Hindlimb muscle (tissue), 1 donor: Measurements from ENCODE around the gene UGT2A1. TPM values are rescaled to one million over a fixed set of nuclear protein-coding genes. Genes with fewer than 3 reads are reported as not detected.
"Not testable (repeated sequence)": the region's sequence is repeated elsewhere in the genome, so short reads cannot be mapped to it uniquely, and the experiment has no call there.

Experiments
- DNase-seq: peaks from one replicate; pipeline ENCODE4 v3.0.0-alpha.2; 2013
- polyA plus RNA-seq: library from polyadenylated mRNA; unstranded; fragments of 120-200 nt; gene quantifications from one replicate; pipeline ENCODE4 v1.2.1, GENCODE V29; 2013; ENCODE audit not compliant: insufficient read length

The UGT2A1 gene
- not detected for polyA plus RNA-seq

GRCh38 chr4:69653147-69653546, at the start of gene UGT2A1:
TSS of gene UGT2A1 (minus strand) at chr4:69653247. CDS start at chr4:69647644, 5,603 bp downstream.
- no peak for DNase-seq

DNA sequence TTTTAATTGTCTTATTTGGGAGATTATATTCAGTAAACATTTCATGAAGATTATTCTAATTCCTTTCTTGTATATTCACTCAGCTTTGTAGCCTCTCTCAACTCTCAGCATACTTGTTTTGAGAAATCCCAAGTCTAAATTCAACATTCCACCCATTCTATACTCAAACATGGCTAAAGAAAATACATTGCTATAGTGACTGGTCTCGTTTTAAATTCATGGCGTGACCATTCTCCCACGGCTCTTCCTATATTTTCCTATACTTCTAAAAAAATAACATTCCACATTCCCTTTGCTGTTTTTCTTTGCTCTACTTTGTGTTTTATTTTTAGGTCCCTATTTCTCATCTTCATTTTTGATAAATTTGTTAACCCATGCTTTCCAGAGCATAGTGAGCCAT, 49.2 kb upstream of the UGT2A1 start:
- DNase-seq: no peak

DNA sequence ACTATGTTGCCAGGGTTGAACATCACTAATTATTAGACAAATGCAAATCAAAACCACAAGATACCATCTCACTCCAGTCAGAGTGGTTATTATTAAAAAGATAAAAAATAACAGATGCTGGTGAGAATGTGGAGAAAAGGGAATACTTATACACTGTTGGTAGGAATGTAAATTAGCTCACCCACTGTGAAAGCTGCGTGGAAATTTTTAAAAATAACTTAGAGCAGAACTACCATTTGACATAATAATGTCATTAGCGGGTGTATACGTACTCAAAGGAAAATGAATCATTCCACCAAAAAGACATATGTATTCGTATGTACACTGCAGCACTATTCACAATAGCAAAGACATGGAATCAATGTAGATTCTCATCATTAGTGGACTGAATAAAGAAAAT, 48.6 kb upstream of the UGT2A1 start:
- DNase-seq: no peak

GRCh38 chr4:69697536-69698242, 44.6 kb upstream of the UGT2A1 start:
- no peak for DNase-seq

- peak; percentile 34 for DNase-seq
Observed at GRCh38 chr4:69689599-69689998, 36.6 kb upstream of the UGT2A1 start.

GRCh38 chr4:69684804-69685203, 31.8 kb upstream of the UGT2A1 start:
- no peak for DNase-seq

GRCh38 chr4:69668680-69669079, 15.6 kb upstream of the UGT2A1 start:
- DNase-seq: no peak

DNA sequence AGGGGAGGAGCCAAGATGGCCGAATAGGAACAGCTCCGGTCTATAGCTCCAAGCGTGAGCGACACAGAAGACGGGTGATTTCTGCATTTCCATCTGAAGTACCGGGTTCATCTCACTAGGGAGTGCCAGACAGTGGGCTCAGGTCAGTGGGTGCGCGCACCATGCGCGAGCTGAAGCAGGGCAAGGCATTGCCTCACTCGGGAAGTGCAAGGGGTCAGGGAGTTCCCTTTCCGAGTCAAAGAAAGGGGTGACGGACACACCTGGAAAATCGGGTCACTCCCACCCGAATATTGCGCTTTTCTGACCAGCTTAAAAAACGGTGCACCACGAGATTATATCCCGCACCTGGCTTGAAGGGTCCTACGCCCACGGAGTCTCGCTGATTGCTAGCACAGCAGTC, 11.0 kb upstream of the UGT2A1 start:
- DNase-seq: not testable (repeated sequence)

DNA sequence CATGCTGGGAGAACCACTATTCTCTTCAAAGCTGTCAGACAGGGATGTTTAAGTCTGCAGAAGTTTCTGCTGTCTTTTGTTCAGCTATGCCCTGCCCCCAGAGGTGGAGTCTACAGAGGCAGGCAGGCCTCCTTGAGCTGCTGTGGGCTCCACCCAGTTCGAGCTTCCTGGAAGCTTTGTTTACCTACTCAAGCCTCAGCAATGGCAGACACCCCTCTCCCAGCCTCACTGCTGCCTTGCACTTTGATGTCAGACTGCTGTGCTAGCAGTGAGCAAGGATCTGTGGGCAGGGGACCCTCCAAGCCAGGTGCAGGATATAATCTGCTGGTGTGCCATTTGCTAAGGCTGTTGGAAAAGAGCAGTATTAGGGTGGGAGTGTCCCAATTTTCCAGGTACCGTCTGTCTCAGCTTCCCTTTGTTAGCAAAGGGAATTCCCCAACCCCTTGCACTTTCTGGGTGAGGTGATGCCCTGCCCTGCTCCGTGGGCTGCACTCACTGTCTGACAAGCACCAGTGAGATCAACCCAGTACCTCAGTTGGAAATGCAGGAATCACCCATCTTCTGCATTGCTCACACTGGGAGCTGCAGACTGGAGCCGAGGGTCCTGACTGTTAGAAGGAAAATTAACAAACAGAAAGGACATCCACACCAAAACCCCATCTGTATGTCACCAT, 8.2 kb upstream of the UGT2A1 start:
- DNase-seq: not testable (repeated sequence)

- no peak for DNase-seq
Observed at GRCh38 chr4:69658133-69658532, 5.1 kb upstream of the UGT2A1 start.

- DNase-seq: no peak
Observed at GRCh38 chr4:69656653-69657158, 3.7 kb upstream of the UGT2A1 start.

DNA sequence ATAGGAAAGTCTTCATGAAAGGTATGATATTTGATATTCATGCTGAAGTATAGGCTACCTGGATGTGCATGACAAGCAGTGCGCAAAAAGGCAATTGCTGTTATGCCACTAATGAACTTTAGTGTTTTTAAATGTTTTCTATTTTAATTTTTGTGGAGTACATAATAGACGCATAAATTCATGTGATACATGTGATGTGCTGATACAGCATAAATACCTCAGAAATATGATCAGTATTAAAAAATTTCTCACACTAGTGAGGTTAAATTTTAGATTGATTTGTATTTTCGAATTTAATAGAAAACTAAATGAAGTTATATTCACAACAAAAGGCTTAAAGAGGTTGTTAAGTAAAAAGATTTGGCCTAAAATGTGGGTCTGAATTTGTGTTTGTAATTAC, 2.2 kb downstream of the UGT2A1 start:
- no peak for DNase-seq

DNA sequence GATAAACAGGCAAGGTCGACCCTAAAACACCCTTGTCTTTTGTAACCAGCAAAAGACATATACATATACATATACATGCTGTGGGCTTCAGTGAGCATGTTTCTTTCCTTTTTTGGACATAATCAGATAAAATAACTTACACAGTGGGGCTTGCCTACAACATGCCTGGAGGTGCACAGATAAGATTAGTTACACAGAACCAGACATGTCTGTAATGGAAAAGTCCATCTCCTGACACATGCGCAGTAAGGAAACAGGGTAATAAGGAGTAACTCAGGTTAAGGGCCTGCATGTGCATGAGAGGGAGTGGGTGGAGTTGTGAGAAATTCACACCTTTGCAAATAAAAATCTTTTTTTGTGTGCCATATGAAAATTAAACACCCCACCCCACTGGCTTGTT, 3.4 kb downstream of the UGT2A1 start:
- no peak for DNase-seq

- DNase-seq: no peak
Observed at GRCh38 chr4:69649207-69649606, 3.8 kb downstream of the UGT2A1 start.

DNA sequence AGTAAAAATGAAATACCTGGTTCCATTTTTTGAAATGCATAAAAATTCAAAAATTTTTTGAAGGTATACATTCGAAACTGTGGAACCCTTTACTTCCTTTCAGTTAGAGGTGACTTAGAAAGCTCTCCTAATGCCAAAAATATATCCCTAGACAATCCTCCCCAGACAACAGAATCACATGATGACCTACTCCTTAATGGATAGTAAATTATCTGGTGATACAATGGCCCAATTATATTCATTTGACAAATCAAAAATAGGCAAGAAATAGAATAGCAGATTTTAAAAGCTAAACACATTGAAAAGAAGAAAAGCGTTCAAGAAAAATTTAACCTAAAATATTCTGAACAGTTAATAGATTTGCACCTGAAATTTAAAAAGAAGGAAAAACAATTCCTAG, 10.1 kb downstream of the UGT2A1 start:
- no peak for DNase-seq

DNA sequence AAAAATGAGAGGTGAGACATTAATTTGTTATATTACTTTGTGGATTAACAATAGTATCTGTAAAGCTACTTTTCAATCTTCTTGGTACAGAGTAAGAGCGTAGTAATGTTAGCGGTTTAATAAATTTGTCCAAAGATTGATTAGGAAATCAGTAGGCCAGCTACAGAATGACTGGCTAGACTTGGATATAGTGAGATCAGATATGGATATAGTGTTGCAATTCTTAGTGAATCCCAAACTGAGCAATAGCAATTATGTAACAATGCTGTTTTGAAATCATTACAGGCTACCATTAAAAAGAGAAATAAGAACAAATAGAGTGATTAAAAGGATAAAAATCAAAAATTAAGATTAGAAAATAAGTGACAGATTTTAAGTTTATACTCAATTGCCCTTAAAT, 12.8 kb downstream of the UGT2A1 start:
- DNase-seq: no peak

DNA sequence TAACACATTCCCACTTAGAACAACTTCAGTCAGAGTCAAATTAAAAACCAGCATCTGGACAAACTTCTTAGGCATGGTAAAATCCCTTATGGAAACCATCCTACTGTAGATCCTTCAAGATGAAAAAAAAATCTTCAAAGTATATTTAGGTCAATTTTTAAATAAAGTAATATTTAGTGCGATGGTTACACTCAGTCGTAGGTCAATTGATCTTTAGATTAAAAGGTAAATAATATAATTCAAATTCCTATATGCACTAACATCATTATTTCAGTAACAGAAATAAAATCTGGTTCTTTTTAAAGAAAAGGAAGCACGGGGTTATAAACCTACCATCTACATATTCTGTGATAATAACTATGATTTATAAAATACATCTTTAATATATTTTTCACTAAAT, 13.5 kb downstream of the UGT2A1 start, which contains the start of gene UGT2A2:
UGT2A2 (minus strand) TSS at position 101 of the 400 bp plus-strand sequence; CDS start at position 99, 2 bp downstream.
- DNase-seq: no peak

DNA sequence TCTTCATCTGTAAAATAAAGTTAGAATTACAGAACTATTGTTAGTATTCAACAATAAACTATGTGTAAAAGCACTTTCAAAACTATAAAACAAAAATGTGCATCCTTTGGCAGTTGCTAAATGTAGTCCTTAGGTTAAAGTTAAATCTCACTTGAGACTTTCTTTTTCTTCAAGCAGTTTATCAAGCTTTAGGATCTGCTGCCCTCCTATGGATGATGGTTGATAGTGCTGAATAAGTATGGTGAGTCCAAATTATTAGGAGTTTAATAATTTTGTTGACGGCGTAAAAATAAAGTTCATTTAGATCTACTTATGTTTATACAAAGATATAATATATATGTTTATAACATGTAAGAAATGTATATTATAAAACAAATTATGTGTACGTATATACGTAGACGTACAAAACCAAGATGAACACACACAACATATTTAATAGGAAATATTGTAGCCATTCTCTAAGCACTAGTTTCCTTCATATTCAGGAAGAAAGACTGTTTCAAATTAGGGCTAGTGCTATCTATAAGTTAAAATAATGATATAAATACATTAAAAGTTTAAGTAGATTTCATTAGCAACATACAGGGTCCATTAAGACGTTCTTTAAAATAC, 35.9 kb downstream of the UGT2A1 start:
- DNase-seq: peak; percentile 18

DNA sequence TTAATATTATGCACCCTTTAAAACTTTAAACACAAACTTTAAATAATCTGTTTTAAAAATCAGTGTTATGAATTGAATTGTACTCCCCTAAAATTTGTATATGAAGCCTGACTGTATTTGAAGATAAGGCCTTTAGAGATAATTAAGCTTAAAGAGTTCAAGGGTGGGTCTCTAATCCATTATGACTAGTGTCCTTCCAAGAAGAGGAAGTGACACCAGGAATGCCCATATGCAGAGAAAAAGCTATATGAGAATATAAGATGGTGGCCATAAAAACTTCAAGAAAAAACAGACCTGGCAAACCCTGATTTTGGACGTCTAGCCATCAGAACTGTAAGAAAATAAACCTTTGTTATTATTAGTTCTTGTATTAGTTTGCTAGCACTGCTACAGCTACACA, 42.6 kb downstream of the UGT2A1 start:
- DNase-seq: no peak

DNA sequence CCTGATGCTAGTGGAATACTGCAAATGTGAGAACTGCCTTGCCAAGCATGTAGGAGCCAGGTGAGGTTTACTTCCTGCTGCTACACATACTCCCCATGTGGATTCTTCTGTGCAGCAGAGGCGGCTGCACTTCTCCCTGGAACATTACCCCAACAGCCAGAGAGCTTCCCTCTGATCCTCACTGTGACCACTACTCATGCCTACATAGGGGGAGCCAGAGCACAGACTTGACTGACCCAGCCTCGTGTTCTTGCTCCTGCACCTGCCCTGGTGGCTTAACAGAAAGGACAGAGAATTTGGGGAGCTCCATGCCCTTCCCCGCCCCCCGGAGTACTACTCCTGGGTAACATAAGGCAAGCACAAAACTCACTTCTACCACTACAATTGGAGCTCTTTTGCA, 52.0 kb downstream of the UGT2A1 start:
- no peak for DNase-seq

DNA sequence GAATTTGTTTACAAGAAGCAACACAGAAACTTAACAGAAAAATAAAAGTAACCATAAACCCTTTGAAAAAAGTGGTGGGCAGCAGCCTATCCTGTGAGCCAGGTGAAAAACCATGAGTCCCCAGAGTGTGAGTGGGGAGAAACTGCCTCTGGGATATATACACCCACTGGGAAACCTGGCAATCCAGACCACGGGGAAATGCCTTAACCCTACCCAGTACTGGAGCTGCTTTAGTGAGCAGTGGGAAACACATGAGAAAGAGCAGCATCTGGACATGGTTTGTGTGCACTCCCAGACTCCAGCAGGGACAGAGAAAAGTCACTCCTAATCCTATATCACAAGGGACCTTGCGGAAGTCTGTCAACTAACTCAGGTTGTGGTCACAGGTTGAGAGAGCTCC, 53.0 kb downstream of the UGT2A1 start:
- no peak for DNase-seq

GRCh38 chr4:69594382-69594781, 58.7 kb downstream of the UGT2A1 start:
- no peak for DNase-seq

DNA sequence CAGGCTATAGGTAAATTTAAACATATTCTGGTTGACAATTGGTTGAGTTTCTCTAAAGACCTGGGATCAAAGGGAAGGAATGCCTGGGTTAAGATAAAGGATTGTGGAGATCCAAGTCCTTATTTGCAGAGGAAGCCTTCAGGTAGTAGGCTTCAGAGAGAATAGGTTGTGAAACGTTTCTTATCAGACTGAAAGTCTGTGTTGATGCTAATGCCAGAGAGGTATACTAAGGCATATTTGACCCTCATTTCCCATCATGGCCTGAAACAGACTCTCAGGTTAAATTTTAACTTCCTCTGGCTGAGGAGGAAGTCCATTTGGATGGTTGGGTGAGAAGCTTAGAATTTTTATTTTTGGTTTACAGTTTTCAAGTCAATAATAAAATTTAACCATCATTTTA, 61.7 kb downstream of the UGT2A1 start:
- no peak for DNase-seq

- DNase-seq: no peak
Observed at GRCh38 chr4:69589884-69590283, 63.2 kb downstream of the UGT2A1 start.
